ENCODE measurements around the gene GLI3. TPM values are rescaled to one million over a fixed set of nuclear protein-coding genes. Genes with fewer than 3 reads are reported as not detected.

The GLI3 gene
- total RNA-seq, 1 experiment from 2014 or later: not detected

DNA sequence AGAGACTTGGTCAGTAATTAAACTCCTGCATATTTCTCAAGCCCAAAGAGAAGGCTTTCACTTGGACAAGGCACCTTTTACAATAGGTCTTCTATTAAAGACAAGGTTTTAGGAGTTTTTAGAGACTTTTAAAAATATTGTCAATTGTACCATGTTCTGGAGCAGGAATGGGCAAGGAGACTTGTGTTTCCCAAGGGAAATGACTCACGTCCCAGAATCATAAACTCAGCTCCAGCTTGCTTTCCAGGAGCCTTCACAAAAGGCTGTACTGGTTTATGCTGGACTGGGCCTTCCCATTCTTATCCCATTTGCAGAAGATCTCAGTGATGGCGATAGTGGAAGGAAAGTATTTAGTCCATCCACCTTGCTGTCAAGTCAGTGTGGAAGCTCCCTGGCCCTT, 7.8 kb upstream of the GLI3 start:
- no TSS peak for BruUV-seq (replicated peaks)
- Histone ChIP-seq H3K9me2 (ENCODE audit: insufficient read depth) (no peaks in the 10 kb centered on the region), H2AFZ (no peak overlapping the region), H3K4me3 (no peak overlapping the region), H3K4me2 (no peak overlapping the region), H3K27ac (no peak overlapping the region), H3F3A (ENCODE audit: insufficient read depth, low read depth) (no peaks in the 10 kb centered on the region), H3K4me1 (replicated peaks; ENCODE audit: insufficient read depth) (no peaks in the 10 kb centered on the region), H3K27me3 (ENCODE audit: insufficient read depth, low read depth) (peaks cover 45% of the 10 kb centered on the region), H3K79me2 (ENCODE audit: low read depth) (no peaks in the 10 kb centered on the region), H3K36me3 (ENCODE audit: low read depth) (no peaks in the 10 kb centered on the region), H4K20me1 (ENCODE audit: insufficient read depth) (no peaks in the 10 kb centered on the region), H3K9me3 (ENCODE audit: insufficient read depth, low read depth) (no peaks in the 10 kb centered on the region)
- POLR2A ChIA-PET (ENCODE audit: unreplicated experiment): no interaction called here
- DNase-seq: no peak
- TF ChIP-seq EZH2 (IDR thresholded peaks at IDR 0.05; ENCODE audit: low read depth): no peak
- TF ChIP-seq, protein P1, sequence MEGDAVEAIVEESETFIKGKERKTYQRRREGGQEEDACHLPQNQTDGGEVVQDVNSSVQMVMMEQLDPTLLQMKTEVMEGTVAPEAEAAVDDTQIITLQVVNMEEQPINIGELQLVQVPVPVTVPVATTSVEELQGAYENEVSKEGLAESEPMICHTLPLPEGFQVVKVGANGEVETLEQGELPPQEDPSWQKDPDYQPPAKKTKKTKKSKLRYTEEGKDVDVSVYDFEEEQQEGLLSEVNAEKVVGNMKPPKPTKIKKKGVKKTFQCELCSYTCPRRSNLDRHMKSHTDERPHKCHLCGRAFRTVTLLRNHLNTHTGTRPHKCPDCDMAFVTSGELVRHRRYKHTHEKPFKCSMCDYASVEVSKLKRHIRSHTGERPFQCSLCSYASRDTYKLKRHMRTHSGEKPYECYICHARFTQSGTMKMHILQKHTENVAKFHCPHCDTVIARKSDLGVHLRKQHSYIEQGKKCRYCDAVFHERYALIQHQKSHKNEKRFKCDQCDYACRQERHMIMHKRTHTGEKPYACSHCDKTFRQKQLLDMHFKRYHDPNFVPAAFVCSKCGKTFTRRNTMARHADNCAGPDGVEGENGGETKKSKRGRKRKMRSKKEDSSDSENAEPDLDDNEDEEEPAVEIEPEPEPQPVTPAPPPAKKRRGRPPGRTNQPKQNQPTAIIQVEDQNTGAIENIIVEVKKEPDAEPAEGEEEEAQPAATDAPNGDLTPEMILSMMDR (conservative IDR thresholded peaks at IDR 0.05): no peak
- CTCF ChIA-PET: no interaction called here
- intact Hi-C loops (cut with micrococcal nuclease; ENCODE audit: unreplicated experiment): no loop called here

DNA sequence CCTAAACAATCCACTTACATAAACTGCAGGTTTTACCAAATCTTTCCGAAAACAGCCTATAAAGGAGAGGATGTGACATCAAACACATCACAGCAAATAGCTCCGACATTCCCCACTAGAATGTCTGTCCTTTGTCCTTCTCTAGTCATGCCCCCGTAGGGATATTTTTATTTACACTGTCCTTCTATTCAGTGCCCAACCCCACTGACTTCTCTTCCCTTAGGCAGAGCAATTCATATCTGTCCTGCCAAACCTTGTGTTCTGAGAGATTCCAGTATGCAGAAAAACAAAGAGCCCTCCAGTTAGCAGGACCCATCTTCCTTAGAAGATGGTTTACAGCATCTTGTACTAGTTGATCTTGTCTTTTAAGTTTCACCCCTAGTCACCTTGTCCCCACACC, 5.4 kb upstream of the GLI3 start:
- H3K4me3 ChIP-seq: no peak overlapping the region
- H3K4me2 ChIP-seq: no peak overlapping the region
- no peaks in the 10 kb centered on the region for H3F3A ChIP-seq (ENCODE audit: insufficient read depth, low read depth)
- H3K4me1 ChIP-seq (replicated peaks; ENCODE audit: insufficient read depth): no peaks in the 10 kb centered on the region
- H3K27ac ChIP-seq: no peak overlapping the region
- H3K36me3 ChIP-seq (ENCODE audit: low read depth): no peaks in the 10 kb centered on the region
- H3K79me2 ChIP-seq (ENCODE audit: low read depth): no peaks in the 10 kb centered on the region
- BruUV-seq (replicated peaks): no TSS peak
- ChIA-PET POLR2A (ENCODE audit: unreplicated experiment) (no interaction called here), CTCF (no interaction called here)
- H4K20me1 ChIP-seq (ENCODE audit: insufficient read depth): no peaks in the 10 kb centered on the region
- intact Hi-C loops (cut with micrococcal nuclease; ENCODE audit: unreplicated experiment): no loop called here
- H2AFZ ChIP-seq: no peak overlapping the region
- no peaks in the 10 kb centered on the region for H3K9me2 ChIP-seq (ENCODE audit: insufficient read depth)
- H3K9me3 ChIP-seq (ENCODE audit: insufficient read depth, low read depth): no peaks in the 10 kb centered on the region
- TF ChIP-seq EZH2 (IDR thresholded peaks at IDR 0.05; ENCODE audit: low read depth): no peak
- TF ChIP-seq, protein P1 (conservative IDR thresholded peaks at IDR 0.05): no peak
- peaks cover 57% of the 10 kb centered on the region for H3K27me3 ChIP-seq (ENCODE audit: insufficient read depth, low read depth)
- DNase-seq: no peak

DNA sequence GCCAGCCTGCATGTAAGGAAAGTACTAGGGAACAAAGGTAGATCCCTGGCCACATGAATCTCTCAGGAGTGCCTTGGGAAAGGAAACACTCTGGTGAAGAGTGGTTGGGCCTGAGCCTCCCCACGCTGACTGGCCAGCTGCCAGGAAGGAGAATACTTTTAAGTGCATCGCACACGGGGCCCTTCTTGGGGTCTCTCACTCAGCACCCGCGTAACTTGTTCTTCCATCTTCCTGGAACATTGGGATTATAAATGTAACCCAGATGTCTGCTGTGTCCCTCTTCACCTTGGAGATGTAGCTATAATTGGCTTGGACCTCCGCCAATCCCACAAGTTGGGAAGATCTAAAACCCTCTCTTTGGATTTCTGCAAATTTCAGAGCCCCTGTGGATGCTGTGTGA, 4.4 kb upstream of the GLI3 start:
- TF ChIP-seq EZH2 (IDR thresholded peaks at IDR 0.05; ENCODE audit: low read depth): no peak
- TF ChIP-seq, protein P1 (conservative IDR thresholded peaks at IDR 0.05): no peak
- Histone ChIP-seq H3F3A (ENCODE audit: insufficient read depth, low read depth) (no peaks in the 10 kb centered on the region), H3K9me2 (ENCODE audit: insufficient read depth) (no peaks in the 10 kb centered on the region), H3K4me1 (replicated peaks; ENCODE audit: insufficient read depth) (no peaks in the 10 kb centered on the region), H3K9me3 (ENCODE audit: insufficient read depth, low read depth) (no peaks in the 10 kb centered on the region), H3K4me3 (no peak overlapping the region), H3K27me3 (ENCODE audit: insufficient read depth, low read depth) (peaks cover 57% of the 10 kb centered on the region), H2AFZ (no peak overlapping the region), H3K36me3 (ENCODE audit: low read depth) (no peaks in the 10 kb centered on the region), H4K20me1 (ENCODE audit: insufficient read depth) (no peaks in the 10 kb centered on the region), H3K27ac (no peak overlapping the region), H3K4me2 (no peak overlapping the region), H3K79me2 (ENCODE audit: low read depth) (no peaks in the 10 kb centered on the region)
- ChIA-PET CTCF (no interaction called here), POLR2A (ENCODE audit: unreplicated experiment) (no interaction called here)
- DNase-seq: no peak
- intact Hi-C loops (cut with micrococcal nuclease; ENCODE audit: unreplicated experiment): no loop called here
- no TSS peak for BruUV-seq (replicated peaks)
